Putamen (tissue), 1 donor: ENCODE measurements around the gene ZNF792.
A peak's percentile ranks its signal among the peaks of the same experiment; 100 is the strongest.
"Not testable (repeated sequence)": the region's sequence is repeated elsewhere in the genome, so short reads cannot be mapped to it uniquely, and the experiment has no call there.

Experiments
- DNase-seq: peaks from one replicate; pipeline ENCODE4 v3.0.0-alpha.2; 2016; ENCODE audit warnings: low spot score

ZNF792 gene

DNA sequence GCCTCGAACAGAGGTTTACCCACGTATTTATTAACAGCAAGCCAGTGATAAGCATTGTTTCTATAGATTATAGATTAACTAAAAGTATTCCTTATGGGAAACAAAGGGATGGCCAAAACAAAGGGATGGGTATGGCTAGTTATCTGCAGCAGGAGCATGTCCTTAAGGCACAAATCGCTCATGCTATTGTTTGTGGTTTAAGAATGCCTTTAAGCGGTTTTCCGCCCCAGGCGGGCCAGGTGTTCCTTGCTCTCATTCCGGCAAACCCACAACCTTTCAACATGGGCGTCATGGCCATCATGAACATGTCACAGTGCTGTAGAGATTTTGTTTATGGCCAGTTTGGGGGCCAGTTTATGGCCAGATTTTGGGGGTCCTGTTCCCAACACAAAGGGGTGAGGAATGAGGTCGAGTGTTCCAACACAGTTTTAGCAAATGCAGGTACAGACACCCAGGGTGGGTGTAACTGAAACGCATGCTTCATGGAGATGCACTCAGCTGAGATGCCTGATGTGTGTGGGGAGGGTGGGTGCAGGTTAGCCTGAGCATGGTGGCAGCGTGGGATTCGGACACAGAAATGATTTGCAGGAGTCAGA is 6.3 kb upstream of the ZNF792 start:
- not testable (repeated sequence) for DNase-seq

- no peak for DNase-seq
Observed at GRCh38 chr19:34969721-34970120, 5.7 kb upstream of the ZNF792 start.

GRCh38 chr19:34967551-34967950 is 3.5 kb upstream of the ZNF792 start:
- no peak for DNase-seq

GRCh38 chr19:34965505-34965904 is 1.5 kb upstream of the ZNF792 start:
- not testable (repeated sequence) for DNase-seq

DNA sequence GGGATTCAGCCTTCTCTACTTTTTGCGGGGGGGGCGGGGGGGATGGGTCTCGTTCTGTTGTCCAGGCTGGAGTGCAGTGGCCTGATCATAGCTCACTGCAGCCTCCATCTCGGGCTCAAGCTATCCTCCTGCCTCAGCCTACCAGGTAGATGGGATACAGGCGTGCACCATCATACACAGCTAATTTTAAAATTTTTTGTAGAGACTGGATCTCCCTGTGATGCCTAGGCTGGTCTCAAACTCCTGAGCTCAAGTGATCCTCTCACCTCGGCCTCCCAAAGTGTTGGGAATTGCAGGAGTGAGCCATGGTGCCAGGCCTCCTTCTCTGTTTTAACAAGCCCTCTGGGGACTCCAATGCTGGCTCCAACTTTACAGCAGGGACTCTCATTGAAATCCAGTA is 569 bp upstream of the ZNF792 start:
- no peak for DNase-seq

DNA sequence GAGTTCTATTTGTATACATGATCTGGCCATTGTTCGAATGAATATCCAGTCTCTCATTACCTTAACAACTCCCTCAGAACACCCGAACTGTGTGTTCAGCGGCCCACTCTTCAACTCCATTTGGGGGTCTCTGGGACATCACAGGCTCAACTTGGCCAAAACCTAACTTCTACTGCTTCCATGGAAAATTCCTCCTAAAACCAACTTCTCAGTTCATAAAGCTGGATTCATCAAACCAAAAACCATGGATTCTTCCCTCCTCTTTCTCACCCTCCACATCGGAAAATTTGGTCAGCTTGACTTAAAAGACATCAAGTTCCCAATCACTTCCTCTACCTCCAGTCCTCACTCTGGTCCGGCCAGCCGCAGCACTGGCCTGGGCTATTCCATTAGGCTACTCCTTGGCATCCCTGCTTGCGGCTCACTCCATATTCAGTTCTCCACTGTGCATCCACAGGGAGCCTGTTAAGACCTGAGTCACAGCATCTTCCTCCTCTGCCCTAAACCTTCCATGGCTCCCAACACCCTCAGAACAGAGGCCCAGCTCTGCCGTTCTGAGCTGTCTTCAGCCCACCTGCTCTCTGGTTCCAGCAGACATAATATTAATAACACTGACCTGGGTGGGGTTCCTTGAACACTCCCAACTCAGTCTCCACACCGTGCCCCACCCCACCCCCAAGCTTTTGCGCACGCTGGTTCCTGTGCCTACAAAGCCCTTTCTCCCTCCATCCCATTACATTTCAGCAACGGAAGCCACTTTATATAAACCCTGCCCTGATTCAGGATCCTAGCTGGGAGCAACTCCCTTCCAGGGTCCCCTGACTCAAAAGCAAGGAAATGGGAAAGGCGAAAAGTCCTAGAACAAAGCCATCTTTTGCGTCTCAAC is 1.1 kb downstream of the ZNF792 start:
- DNase-seq, result no peak

DNA sequence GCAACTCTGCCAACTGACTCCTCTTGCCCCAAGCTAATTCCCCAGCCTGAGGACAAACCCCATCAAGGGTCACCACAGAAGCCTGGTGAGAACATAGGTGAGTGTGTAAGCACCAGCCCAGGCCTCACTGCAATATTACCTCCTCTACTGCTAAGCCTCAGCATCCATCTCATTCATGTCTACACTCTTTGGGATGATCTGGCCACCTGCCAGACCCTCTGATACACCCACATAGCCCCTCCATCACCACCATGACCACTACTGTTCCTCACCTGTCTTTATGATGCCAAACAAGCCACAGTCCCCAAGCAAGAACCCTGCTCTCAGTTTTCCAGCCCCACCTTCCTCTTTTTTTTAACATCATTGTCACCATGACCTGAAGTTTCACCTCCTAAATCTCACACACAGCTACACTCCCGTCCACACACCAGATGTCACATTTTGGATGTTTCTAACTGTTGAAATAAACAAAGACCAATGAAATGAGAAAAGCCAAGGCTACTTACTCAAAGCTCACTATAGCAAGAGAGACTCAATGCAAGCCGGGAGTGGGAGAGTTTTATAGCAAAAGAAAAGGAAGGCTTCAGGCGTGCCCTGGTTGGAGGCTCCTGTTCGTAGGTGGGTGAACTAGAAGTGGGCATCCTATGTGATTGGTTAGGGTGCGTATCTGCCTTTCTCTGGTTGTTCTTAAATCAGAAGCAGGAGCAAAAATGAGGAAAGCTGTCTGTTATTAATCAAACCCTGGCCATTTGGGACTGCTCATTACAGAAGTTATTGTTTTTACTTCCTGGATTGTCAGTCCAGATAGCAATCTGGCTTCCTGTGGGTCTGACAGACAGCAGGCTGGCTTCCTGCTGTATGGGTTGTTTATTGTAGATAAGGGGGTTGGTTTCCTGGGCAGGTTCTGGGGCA is 2.0 kb downstream of the ZNF792 start:
- DNase-seq, result no peak

GRCh38 chr19:34960940-34961679 is 2.9 kb downstream of the ZNF792 start:
- DNase-seq, result no peak

DNA sequence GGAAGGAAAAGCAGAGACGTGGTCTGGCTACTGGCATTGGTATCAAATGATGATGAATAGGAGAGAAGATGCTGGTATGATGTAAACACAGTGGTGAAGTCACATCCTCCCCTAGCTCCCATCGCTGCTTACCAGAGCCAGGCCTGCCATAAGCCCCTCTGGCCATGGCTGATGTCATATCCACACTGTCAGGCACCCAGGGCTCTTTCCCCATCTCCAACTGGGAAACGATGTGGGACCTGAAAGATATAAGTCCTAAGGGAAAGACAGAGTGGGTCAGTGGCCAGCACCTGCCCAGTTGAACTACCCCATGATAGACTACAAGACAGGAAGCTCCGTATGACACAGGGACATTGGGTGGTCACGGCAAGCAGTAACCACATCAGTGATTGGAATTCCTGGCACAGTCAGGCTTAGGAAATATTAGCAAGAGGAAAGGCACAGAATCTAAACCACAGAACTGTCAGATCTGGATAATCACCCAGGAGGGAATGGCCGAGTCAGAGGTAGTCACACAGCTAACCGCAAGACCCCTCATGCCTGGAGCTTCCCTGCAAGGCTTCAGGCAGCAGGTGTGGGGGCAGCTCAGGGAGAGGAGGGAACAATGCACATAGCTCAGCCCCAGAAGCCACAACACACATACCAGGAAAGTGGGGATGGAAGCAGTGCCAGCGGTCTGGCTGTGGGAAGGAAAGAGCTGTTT is 3.8 kb downstream of the ZNF792 start:
- no peak for DNase-seq

- DNase-seq, result no peak
Observed at GRCh38 chr19:34959021-34959420, 5.0 kb downstream of the ZNF792 start.

DNA sequence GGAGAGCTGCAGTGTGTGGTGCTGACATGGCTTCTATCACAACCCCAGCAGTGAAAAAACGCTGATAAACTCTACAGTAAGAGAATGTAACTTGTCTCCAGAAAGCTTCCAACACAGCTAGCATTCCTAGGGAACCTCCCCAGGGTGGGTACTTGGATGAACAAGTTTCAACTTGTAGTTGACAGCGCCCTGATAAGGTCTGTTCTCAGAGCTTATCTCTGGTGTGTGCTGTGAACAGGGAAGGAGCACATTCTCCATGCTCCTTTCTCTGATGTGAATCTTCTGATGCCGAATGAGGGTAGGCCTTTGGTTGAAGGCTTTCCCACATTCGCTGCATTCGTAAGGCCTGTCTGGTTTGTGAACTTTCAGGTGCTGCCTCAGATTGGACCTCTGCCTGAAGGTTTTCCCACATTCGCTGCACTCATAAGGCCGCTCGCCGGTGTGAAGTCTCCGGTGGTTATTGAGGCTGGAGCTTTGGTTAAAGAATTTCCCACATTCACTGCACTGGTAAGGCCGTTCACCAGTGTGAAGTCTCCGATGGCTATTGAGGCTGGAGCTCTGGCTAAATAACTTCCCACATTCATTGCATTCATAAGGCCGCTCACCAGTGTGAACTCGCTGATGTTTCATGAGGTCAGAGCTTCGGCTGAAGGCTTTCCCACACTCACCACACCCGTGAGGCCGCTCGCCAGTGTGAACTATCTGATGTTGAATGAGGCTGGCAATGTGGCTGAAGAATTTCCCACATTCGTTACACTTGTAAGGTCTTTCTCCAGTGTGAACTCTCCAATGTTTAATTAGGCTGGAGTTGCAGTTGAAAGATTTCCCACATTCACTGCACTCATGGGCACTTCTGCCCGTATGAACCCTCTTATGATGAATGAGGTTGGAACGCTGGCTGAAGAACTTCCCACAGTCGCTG is 5.9 kb downstream of the ZNF792 start:
- DNase-seq, result no peak

GRCh38 chr19:34953092-34953491 is 10.9 kb downstream of the ZNF792 start:
- DNase-seq, result no peak

- DNase-seq, result no peak
Observed at GRCh38 chr19:34943861-34944573, 20.0 kb downstream of the ZNF792 start.

GRCh38 chr19:34938886-34939285 is 25.1 kb downstream of the ZNF792 start:
- no peak for DNase-seq

DNA sequence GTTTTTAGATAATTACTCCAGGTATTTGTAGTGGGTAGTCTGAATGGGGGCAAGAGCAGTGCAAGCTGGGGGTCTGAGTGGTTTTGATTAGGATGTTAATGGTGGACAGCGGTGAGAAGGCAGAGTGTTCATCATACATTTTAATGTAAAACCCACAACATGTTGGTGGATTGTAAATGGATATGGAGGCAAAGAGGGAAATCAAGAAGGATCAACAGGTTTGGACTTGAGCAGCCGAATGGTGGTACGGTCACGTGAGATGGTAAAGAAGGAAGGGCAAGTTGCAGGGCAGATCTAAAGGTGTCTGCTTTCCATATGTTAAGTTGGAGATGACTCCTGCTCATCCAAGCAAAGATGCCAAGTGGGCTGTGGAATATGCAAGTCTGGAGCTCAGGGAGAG is 27.8 kb downstream of the ZNF792 start:
- DNase-seq, result no peak

DNA sequence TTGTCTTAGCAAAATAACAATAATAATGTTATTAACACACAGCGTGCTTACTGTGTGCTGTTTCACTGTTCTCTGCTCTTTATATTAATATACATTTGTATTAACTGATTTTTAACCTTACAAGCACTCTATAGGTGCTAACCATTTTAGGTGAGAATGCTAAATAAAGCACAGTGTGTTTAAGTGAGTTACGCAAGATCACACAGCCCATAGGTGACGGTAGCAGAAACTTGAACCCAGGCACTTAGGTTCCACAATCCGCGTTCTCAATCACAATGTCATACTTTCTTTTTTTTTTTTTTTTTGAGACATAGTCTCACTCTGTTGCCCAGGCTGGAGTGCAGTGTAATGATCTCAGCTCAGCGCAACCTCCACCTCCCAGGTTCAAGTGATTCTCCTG is 31.5 kb downstream of the ZNF792 start:
- no peak for DNase-seq

DNA sequence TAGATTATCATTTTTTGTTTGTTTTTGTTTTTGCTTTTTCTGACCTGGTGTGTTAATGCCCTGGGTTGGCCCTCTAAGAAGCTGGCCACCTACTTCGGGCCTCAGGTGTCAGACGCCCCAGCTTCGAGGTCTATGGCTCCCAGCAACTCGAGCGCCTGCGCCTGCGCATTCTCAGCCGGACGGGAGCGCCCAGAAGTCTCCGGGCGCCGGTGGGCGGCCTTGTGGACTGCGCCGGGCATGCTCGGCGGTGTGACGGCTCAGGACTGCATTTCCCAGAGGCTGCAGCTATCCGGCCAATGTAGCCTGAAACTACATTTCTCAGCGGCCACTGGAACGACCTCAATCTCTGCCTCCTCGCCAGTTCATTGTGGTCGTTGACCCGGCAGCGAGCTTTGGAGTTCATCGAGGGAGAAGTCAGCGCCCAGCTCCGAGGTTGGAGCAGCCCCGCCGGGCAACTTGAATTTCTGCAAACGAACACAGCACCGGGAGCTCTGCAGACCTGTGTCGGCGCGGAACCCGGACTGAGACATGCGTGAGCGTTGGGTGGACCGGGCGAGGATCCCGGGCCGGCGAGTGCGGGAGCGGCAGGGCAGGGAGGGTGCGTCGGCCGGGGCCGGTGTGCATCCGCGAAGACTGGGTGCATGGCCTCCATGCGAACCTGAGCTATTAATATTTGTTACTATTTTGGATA is 37.2 kb downstream of the ZNF792 start, which contains the start of gene ZNF30:
Gene ZNF30, plus strand, starts transcription at position 219 of the 691 bp plus-strand sequence. CDS start 3,045 bp downstream, outside the sequence.
- peak; percentile 91 for DNase-seq

DNA sequence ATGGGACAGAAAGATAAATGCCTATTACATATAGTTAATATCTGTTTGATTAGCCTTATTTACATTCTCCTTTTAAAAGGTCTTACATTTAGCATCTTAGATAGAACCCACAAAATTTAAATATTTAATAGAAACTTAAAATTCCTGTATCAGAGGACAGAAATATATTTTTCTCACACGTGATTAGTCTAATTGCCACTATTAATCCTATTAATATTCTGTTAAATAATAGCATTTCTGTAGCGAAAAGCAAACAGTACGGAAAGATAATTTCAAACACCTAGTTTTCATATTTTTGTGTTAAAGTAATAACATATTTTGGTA is 37.7 kb downstream of the ZNF792 start:
- no peak for DNase-seq
